Mesendoderm (in vitro differentiated cells): ENCODE results near the gene HSD11B1L.

ENCODE experiments used
- DNase-seq: peaks from one replicate; pipeline ENCODE4 v3.0.0; 2013
- H2AK5ac ChIP-seq: 2 replicates; pipeline ENCODE4 v1.6.1; 2013; ENCODE audit warnings: low read length, inconsistent platforms
- H2BK120ac ChIP-seq: 2 replicates; pipeline ENCODE4 v1.6.1; 2013; ENCODE audit warnings: low read depth, mild to moderate bottlenecking, low read length, moderate library complexity, mixed read lengths
- H2BK15ac ChIP-seq: replicated peaks from 2 replicates; pipeline ENCODE4 v1.6.1; 2013; ENCODE audit warnings: low read depth, mild to moderate bottlenecking, moderate library complexity
- H2BK5ac ChIP-seq: 2 replicates; pipeline ENCODE4 v1.6.1; 2013; ENCODE audit warnings: low read length, inconsistent platforms
- H3K18ac ChIP-seq: 2 replicates; pipeline ENCODE4 v1.6.1; 2013; ENCODE audit warnings: mild to moderate bottlenecking, low read length, mixed read lengths
- H3K23ac ChIP-seq: one replicate; pipeline ENCODE4 v1.6.1; 2013; ENCODE audit warnings: low read length
- H3K27ac ChIP-seq: 2 replicates; pipeline ENCODE4 v1.5.1; 2013; ENCODE audit warnings: low read depth, mild to moderate bottlenecking, inconsistent platforms, low read length, moderate library complexity
- H3K27me3 ChIP-seq: 2 replicates; pipeline ENCODE4 v1.6.1; 2013; ENCODE audit warnings: low read length, control low read depth, mild to moderate bottlenecking, inconsistent platforms; ENCODE audit not compliant: insufficient read depth, poor library complexity
- H3K36me3 ChIP-seq: 2 replicates; pipeline ENCODE4 v1.6.1; 2013; ENCODE audit warnings: low read length, inconsistent platforms; ENCODE audit not compliant: control insufficient read depth, insufficient read depth
- H3K4ac ChIP-seq: one replicate; pipeline ENCODE4 v1.6.1; 2013; ENCODE audit warnings: low read depth, mild to moderate bottlenecking, low read length, moderate library complexity
- H3K4me1 ChIP-seq: 2 replicates; pipeline ENCODE4 v1.6.1; 2013; ENCODE audit warnings: low read depth, low read length, inconsistent platforms; ENCODE audit not compliant: control insufficient read depth
- H3K4me2 ChIP-seq: 2 replicates; pipeline ENCODE4 v1.6.1; 2013; ENCODE audit warnings: low read length
- H3K4me3 ChIP-seq: 2 replicates; pipeline ENCODE4 v1.5.1; 2013; ENCODE audit warnings: mild to moderate bottlenecking, low read length
- H3K56ac ChIP-seq: one replicate; pipeline ENCODE4 v1.6.1; 2013; ENCODE audit warnings: low read length
- H3K79me1 ChIP-seq: 2 replicates; pipeline ENCODE4 v1.6.1; 2013; ENCODE audit warnings: low read length, inconsistent platforms
- H3K79me2 ChIP-seq: 2 replicates; pipeline ENCODE4 v1.6.1; 2013; ENCODE audit warnings: mild to moderate bottlenecking, low read length; ENCODE audit not compliant: control insufficient read depth, insufficient read depth
- H3K9ac ChIP-seq: 2 replicates; pipeline ENCODE4 v1.6.1; 2013; ENCODE audit warnings: low read length, inconsistent platforms
- H4K5ac ChIP-seq: one replicate; pipeline ENCODE4 v1.6.1; 2013; ENCODE audit warnings: low read length
- H4K8ac ChIP-seq: one replicate; pipeline ENCODE4 v1.6.1; 2013; ENCODE audit warnings: low read depth, mild to moderate bottlenecking, control low read depth, low read length, moderate library complexity
- WGBS: extraction: QIAGEN DNeasy Blood & Tissue Kit; methylation state at CpG from one replicate; pipeline ENCODE4 v1.1.7; 2013; ENCODE audit warnings: low lambda C conversion rate, missing lambda C conversion rate; ENCODE audit not compliant: insufficient coverage; ENCODE audit errors: extremely low coverage; 5-methylcytosine and 5-hydroxymethylcytosine counted together

HSD11B1L gene

GRCh38 chr19:5637971-5638370 lies 42.9 kb upstream of the HSD11B1L start:
- H2AK5ac ChIP-seq: no peak overlapping the region
- no CpG with 5 or more reads among the region's 1 CpG for WGBS
- H3K36me3 ChIP-seq: peaks cover 9% of the 10 kb centered on the region

GRCh38 chr19:5641171-5641570 lies 39.7 kb upstream of the HSD11B1L start:
- no CpG with 5 or more reads among the region's 4 CpGs for WGBS
- H3K36me3 ChIP-seq: peaks cover 19% of the 10 kb centered on the region
- peaks cover 21% of the 10 kb centered on the region for H3K79me1 ChIP-seq
- no peaks in the 10 kb centered on the region for H3K4me1 ChIP-seq
- H3K27me3 ChIP-seq: no peaks in the 10 kb centered on the region
- H2BK15ac ChIP-seq: no peak overlapping the region
- no peak overlapping the region for H2BK120ac ChIP-seq
- H4K5ac ChIP-seq: no peak overlapping the region
- no peak overlapping the region for H3K9ac ChIP-seq
- peaks cover 62% of the 10 kb centered on the region for H3K79me2 ChIP-seq
- no peak overlapping the region for H2AK5ac ChIP-seq
- H2BK5ac ChIP-seq: no peak overlapping the region
- no peak overlapping the region for H3K23ac ChIP-seq
- no peak overlapping the region for H3K18ac ChIP-seq
- H3K4ac ChIP-seq: no peak overlapping the region
- no peak overlapping the region for H3K27ac ChIP-seq
- H3K4me2 ChIP-seq: no peak overlapping the region
- H3K56ac ChIP-seq: no peak overlapping the region
- no peak for DNase-seq
- H4K8ac ChIP-seq: no peak overlapping the region
- H3K4me3 ChIP-seq: no peak overlapping the region

More at GRCh38 chr19:5637971-5638370, 42.9 kb upstream of the HSD11B1L start:
- Histone ChIP-seq H3K56ac (no peak overlapping the region), H3K4me2 (no peak overlapping the region), H3K79me1 (peaks cover 19% of the 10 kb centered on the region), H3K27me3 (no peaks in the 10 kb centered on the region), H3K79me2 (peaks cover 68% of the 10 kb centered on the region), H2BK5ac (no peak overlapping the region), H3K4ac (no peak overlapping the region), H4K5ac (no peak overlapping the region), H3K23ac (no peak overlapping the region), H2BK120ac (no peak overlapping the region), H3K4me3 (no peak overlapping the region), H3K9ac (no peak overlapping the region), H3K4me1 (no peaks in the 10 kb centered on the region), H3K18ac (no peak overlapping the region), H4K8ac (no peak overlapping the region), H3K27ac (no peak overlapping the region), H2BK15ac (no peak overlapping the region)
- no peak for DNase-seq

- Histone ChIP-seq H3K4me1 (no peaks in the 10 kb centered on the region), H3K36me3 (peaks cover 27% of the 10 kb centered on the region), H2BK15ac (no peak overlapping the region), H3K4me3 (no peak overlapping the region), H3K9ac (no peak overlapping the region), H3K4me2 (no peak overlapping the region), H3K27ac (no peak overlapping the region), H3K56ac (no peak overlapping the region), H3K27me3 (no peaks in the 10 kb centered on the region), H3K79me1 (peaks cover 31% of the 10 kb centered on the region), H4K5ac (no peak overlapping the region), H2AK5ac (no peak overlapping the region), H2BK5ac (no peak overlapping the region), H3K18ac (no peak overlapping the region), H4K8ac (no peak overlapping the region), H3K23ac (no peak overlapping the region), H3K4ac (no peak overlapping the region), H2BK120ac (no peak overlapping the region), H3K79me2 (peaks cover 61% of the 10 kb centered on the region)
- DNase-seq: no peak
- WGBS: no CpG with 5 or more reads among the region's 2 CpGs
Observed at GRCh38 chr19:5642204-5642603, 38.6 kb upstream of the HSD11B1L start.

- H3K79me2 ChIP-seq: peaks cover 53% of the 10 kb centered on the region
- no peak overlapping the region for H2BK15ac ChIP-seq
- H3K4me2 ChIP-seq: no peak overlapping the region
- no peak overlapping the region for H3K23ac ChIP-seq
- no peak overlapping the region for H4K5ac ChIP-seq
- H3K36me3 ChIP-seq: peaks cover 31% of the 10 kb centered on the region
- H3K18ac ChIP-seq: no peak overlapping the region
- no peak overlapping the region for H2BK120ac ChIP-seq
- no peak overlapping the region for H2BK5ac ChIP-seq
- H3K4me1 ChIP-seq: no peaks in the 10 kb centered on the region
- H3K79me1 ChIP-seq: peaks cover 31% of the 10 kb centered on the region
- H2AK5ac ChIP-seq: no peak overlapping the region
- H3K27me3 ChIP-seq: no peaks in the 10 kb centered on the region
- H3K27ac ChIP-seq: no peak overlapping the region
- no peak overlapping the region for H3K56ac ChIP-seq
- H4K8ac ChIP-seq: no peak overlapping the region
- H3K4me3 ChIP-seq: no peak overlapping the region
- DNase-seq: no peak
- H3K4ac ChIP-seq: no peak overlapping the region
- no peak overlapping the region for H3K9ac ChIP-seq
- WGBS: no CpG with 5 or more reads among the region's 4 CpGs
Observed at GRCh38 chr19:5643060-5643459, 37.8 kb upstream of the HSD11B1L start.

GRCh38 chr19:5644037-5644436 lies 36.8 kb upstream of the HSD11B1L start:
- no peaks in the 10 kb centered on the region for H3K27me3 ChIP-seq
- H4K8ac ChIP-seq: no peak overlapping the region
- H3K18ac ChIP-seq: no peak overlapping the region
- peaks cover 46% of the 10 kb centered on the region for H3K79me2 ChIP-seq
- peaks cover 31% of the 10 kb centered on the region for H3K79me1 ChIP-seq
- H3K23ac ChIP-seq: no peak overlapping the region
- H2BK15ac ChIP-seq: no peak overlapping the region
- DNase-seq: no peak
- no peak overlapping the region for H2BK5ac ChIP-seq
- H3K4me2 ChIP-seq: no peak overlapping the region
- no peak overlapping the region for H2AK5ac ChIP-seq
- no peak overlapping the region for H3K56ac ChIP-seq
- WGBS: no CpG with 5 or more reads among the region's 2 CpGs
- no peak overlapping the region for H3K4me3 ChIP-seq
- no peaks in the 10 kb centered on the region for H3K4me1 ChIP-seq
- H3K4ac ChIP-seq: no peak overlapping the region
- H3K27ac ChIP-seq: no peak overlapping the region
- no peak overlapping the region for H2BK120ac ChIP-seq
- H3K36me3 ChIP-seq: peaks cover 32% of the 10 kb centered on the region
- no peak overlapping the region for H3K9ac ChIP-seq
- no peak overlapping the region for H4K5ac ChIP-seq

- Histone ChIP-seq H3K4ac (no peak overlapping the region), H3K36me3 (peaks cover 35% of the 10 kb centered on the region)
Observed at GRCh38 chr19:5645409-5645808, 35.4 kb upstream of the HSD11B1L start.

More at GRCh38 chr19:5645409-5645808, 35.4 kb upstream of the HSD11B1L start:
- H3K79me2 ChIP-seq: peaks cover 40% of the 10 kb centered on the region
- no peak overlapping the region for H3K56ac ChIP-seq
- H3K27ac ChIP-seq: no peak overlapping the region
- H3K9ac ChIP-seq: no peak overlapping the region
- H3K23ac ChIP-seq: no peak overlapping the region
- no peaks in the 10 kb centered on the region for H3K4me1 ChIP-seq
- no peak overlapping the region for H3K4me3 ChIP-seq
- H2AK5ac ChIP-seq: no peak overlapping the region
- WGBS: no CpG with 5 or more reads among the region's 5 CpGs
- no peak overlapping the region for H3K4me2 ChIP-seq
- no peak overlapping the region for H4K8ac ChIP-seq
- no peak overlapping the region for H2BK15ac ChIP-seq
- H3K79me1 ChIP-seq: peaks cover 31% of the 10 kb centered on the region
- no peak for DNase-seq
- H4K5ac ChIP-seq: no peak overlapping the region
- no peak overlapping the region for H2BK5ac ChIP-seq
- H2BK120ac ChIP-seq: no peak overlapping the region
- H3K27me3 ChIP-seq: no peaks in the 10 kb centered on the region
- H3K18ac ChIP-seq: no peak overlapping the region
